ENCODE measurements around the gene FSTL4. TPM values are rescaled to one million over a fixed set of nuclear protein-coding genes. Genes with fewer than 3 reads are reported as not detected.

FSTL4 gene
- total RNA-seq, 1 experiment from 2014 or later: not detected

- DNase-seq: no peak
- Histone ChIP-seq H3K4me2 (ENCODE audit: low read depth, low read length, poor library complexity, severe bottlenecking) (no peak overlapping the region), H3K27ac (ENCODE audit: low read length) (no peak overlapping the region), H3K9me3 (ENCODE audit: low read length) (no peaks in the 10 kb centered on the region), H3K9me2 (replicated peaks; ENCODE audit: insufficient read depth, low read length) (no peaks in the 10 kb centered on the region), H3K36me3 (ENCODE audit: insufficient read depth, low read length) (no peaks in the 10 kb centered on the region), H3K79me2 (ENCODE audit: low read length) (no peaks in the 10 kb centered on the region), H3K27me3 (ENCODE audit: low read length) (no peaks in the 10 kb centered on the region), H3K4me1 (ENCODE audit: low read length) (no peaks in the 10 kb centered on the region), H4K20me1 (ENCODE audit: insufficient read depth, low read depth, low read length) (no peaks in the 10 kb centered on the region), H3K9ac (ENCODE audit: low read length) (no peak overlapping the region), H3K4me3 (ENCODE audit: low read length) (no peak overlapping the region), H2AFZ (ENCODE audit: low read length) (no peak overlapping the region)
Observed at GRCh38 chr5:133232011-133232410, 380.3 kb downstream of the FSTL4 start.

DNA sequence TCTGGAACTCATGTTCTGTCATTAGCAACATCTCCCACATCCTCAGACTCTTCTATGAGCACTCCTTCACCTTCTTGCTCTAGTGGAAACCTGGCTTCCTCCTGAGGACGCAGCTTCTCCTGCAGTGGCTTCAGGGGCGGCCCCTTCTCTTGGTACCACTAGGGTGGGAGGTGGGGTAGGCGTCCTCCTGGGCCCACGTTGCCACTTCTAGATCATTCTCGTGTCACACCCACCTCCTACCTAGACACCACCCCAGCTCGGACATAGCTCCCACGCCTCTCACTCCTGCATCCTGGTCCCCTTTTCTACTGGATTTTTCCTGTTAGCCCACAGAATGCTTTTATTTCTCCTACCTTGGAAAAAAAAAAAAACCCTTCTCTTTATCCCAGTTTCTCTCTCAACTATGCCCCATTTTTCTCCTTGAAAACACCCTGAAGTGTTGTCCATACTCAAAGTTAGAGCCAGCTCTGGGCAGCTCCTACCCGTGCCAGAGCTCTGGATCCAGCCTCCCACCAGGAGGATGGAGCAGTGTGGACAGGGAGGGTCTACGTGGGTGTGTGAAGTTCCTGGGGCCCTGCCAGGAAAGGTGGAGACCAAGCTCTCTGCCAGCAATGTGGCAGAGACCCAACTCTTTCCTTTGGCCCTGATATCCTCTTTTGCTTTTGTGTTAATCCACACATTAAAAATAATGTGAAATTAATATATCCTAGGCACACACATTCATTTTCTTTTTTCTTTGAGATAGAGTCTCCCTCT, 381.3 kb downstream of the FSTL4 start:
- Histone ChIP-seq H3K79me2 (ENCODE audit: low read length) (no peaks in the 10 kb centered on the region), H3K27ac (ENCODE audit: low read length) (no peak overlapping the region), H3K36me3 (ENCODE audit: insufficient read depth, low read length) (no peaks in the 10 kb centered on the region), H3K27me3 (ENCODE audit: low read length) (no peaks in the 10 kb centered on the region), H3K9ac (ENCODE audit: low read length) (no peak overlapping the region), H3K4me1 (ENCODE audit: low read length) (no peaks in the 10 kb centered on the region), H3K9me2 (replicated peaks; ENCODE audit: insufficient read depth, low read length) (no peaks in the 10 kb centered on the region), H3K4me3 (ENCODE audit: low read length) (no peak overlapping the region), H2AFZ (ENCODE audit: low read length) (no peak overlapping the region), H3K4me2 (ENCODE audit: low read depth, low read length, poor library complexity, severe bottlenecking) (no peak overlapping the region), H4K20me1 (ENCODE audit: insufficient read depth, low read depth, low read length) (no peaks in the 10 kb centered on the region), H3K9me3 (ENCODE audit: low read length) (no peaks in the 10 kb centered on the region)
- DNase-seq: no peak

DNA sequence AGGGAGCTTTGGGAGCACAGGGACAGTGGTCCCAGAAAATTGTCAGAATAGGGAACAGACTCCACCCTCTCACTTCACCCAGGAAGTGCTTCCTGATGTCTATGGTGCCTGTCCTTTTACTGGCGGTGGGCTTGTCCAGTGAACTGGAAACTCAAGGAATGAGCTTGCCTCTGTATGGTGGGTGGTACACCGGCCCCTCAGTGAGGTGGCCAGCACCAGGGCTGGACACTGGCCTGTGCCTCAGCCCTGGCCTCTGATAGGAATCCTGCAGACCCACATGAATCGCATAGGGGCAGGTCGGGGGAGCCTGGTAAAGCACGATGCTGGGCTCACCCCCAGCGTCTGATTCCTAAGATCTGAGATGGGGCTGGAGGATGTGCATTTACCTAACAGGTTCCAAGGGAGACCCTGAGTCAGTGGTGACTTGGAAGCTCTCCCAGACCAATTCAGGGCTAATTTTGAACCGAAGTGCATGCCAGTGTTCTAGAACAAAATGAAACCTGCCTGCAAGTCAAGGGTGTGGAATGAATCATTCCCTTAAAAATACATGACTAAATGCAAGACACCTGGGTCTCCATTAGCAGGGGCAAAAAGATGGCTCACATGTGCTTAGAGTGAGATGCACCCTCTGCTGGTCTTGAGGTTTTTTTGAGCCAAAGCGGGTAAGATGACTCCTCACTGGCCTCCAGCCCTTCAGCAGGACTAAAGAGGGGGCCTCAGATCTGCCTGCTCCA, 382.2 kb downstream of the FSTL4 start:
- DNase-seq: no peak
- Histone ChIP-seq H3K9me2 (replicated peaks; ENCODE audit: insufficient read depth, low read length) (no peaks in the 10 kb centered on the region), H4K20me1 (ENCODE audit: insufficient read depth, low read depth, low read length) (no peaks in the 10 kb centered on the region), H3K4me3 (ENCODE audit: low read length) (no peak overlapping the region), H3K4me1 (ENCODE audit: low read length) (no peaks in the 10 kb centered on the region), H3K27me3 (ENCODE audit: low read length) (no peaks in the 10 kb centered on the region), H3K9me3 (ENCODE audit: low read length) (no peaks in the 10 kb centered on the region), H3K79me2 (ENCODE audit: low read length) (no peaks in the 10 kb centered on the region), H3K4me2 (ENCODE audit: low read depth, low read length, poor library complexity, severe bottlenecking) (no peak overlapping the region), H3K27ac (ENCODE audit: low read length) (no peak overlapping the region), H2AFZ (ENCODE audit: low read length) (no peak overlapping the region), H3K9ac (ENCODE audit: low read length) (no peak overlapping the region), H3K36me3 (ENCODE audit: insufficient read depth, low read length) (no peaks in the 10 kb centered on the region)

DNA sequence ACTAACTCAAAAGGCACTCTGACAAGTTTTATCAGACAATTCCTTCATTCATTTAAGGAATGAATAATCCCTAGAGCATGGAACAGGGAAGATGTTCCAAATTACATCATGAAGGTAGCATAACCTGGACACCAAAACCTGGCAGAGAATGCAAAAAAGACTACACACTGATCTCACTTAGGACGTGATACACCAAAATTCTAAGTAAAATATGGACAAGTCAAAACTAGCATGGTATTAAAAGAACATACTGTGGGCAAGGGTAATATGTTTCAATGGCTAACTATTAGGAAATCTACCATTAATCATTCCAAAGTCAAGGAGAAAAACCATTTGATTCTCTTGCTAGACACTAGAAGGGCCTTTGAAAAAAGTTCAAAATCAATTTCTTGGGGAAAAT, 384.0 kb downstream of the FSTL4 start:
- no peak for DNase-seq
- H3K27me3 ChIP-seq (ENCODE audit: low read length): no peaks in the 10 kb centered on the region
- no peak overlapping the region for H2AFZ ChIP-seq (ENCODE audit: low read length)

DNA sequence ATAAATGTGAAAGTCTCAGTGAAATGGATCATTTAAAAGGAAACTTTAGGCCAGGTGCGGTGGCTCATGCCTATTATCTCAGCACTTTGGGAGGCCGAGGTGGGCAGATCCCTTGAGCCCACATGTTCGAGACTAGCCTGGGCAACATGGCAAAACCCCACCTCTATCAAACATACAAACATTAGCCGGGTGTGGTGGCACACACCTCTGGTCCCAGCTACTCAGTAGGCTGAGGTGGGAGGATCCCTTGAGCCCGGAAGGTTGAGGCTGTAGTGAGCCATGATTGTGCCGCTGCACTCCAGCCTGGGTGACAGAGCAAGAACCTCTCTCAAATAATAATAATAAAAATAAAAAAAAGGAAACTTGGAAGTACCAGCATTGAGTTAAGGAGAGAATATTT, 384.4 kb downstream of the FSTL4 start:
- Histone ChIP-seq H3K9me3 (ENCODE audit: low read length) (no peaks in the 10 kb centered on the region), H3K4me2 (ENCODE audit: low read depth, low read length, poor library complexity, severe bottlenecking) (no peak overlapping the region), H3K4me1 (ENCODE audit: low read length) (no peaks in the 10 kb centered on the region), H3K9ac (ENCODE audit: low read length) (no peak overlapping the region), H3K79me2 (ENCODE audit: low read length) (no peaks in the 10 kb centered on the region), H2AFZ (ENCODE audit: low read length) (no peak overlapping the region), H3K27ac (ENCODE audit: low read length) (no peak overlapping the region), H3K27me3 (ENCODE audit: low read length) (no peaks in the 10 kb centered on the region), H3K9me2 (replicated peaks; ENCODE audit: insufficient read depth, low read length) (no peaks in the 10 kb centered on the region), H3K36me3 (ENCODE audit: insufficient read depth, low read length) (no peaks in the 10 kb centered on the region), H3K4me3 (ENCODE audit: low read length) (no peak overlapping the region), H4K20me1 (ENCODE audit: insufficient read depth, low read depth, low read length) (no peaks in the 10 kb centered on the region)
- DNase-seq: no peak

More for the DNA sequence above, 384.0 kb downstream of the FSTL4 start:
- H3K9me3 ChIP-seq (ENCODE audit: low read length): no peaks in the 10 kb centered on the region
- no peak overlapping the region for H3K4me2 ChIP-seq (ENCODE audit: low read depth, low read length, poor library complexity, severe bottlenecking)
- no peaks in the 10 kb centered on the region for H3K36me3 ChIP-seq (ENCODE audit: insufficient read depth, low read length)
- H3K4me1 ChIP-seq (ENCODE audit: low read length): no peaks in the 10 kb centered on the region
- H3K79me2 ChIP-seq (ENCODE audit: low read length): no peaks in the 10 kb centered on the region
- H3K9ac ChIP-seq (ENCODE audit: low read length): no peak overlapping the region
- no peaks in the 10 kb centered on the region for H3K9me2 ChIP-seq (replicated peaks; ENCODE audit: insufficient read depth, low read length)
- no peak overlapping the region for H3K27ac ChIP-seq (ENCODE audit: low read length)
- no peak overlapping the region for H3K4me3 ChIP-seq (ENCODE audit: low read length)
- H4K20me1 ChIP-seq (ENCODE audit: insufficient read depth, low read depth, low read length): no peaks in the 10 kb centered on the region

DNA sequence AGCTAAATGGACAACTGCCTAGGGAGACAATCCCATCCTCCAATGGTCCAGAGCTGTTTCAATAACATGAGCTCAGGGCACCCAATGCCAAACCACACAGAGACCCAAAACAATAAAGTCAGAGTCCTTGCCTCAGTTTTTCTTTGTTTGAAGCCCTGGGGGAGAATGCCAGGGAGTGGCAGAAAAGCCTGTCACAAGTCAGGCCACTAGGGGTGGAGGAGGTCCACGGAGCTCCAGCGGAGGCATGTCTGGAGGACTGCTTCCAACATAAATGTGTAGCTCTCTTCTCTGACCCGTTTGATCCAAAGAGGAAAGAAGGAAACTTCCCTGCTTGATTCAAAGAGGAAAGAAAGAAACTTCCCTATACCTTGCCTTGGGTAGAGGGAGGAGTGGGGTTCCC, 385.3 kb downstream of the FSTL4 start:
- Histone ChIP-seq H3K27me3 (ENCODE audit: low read length) (no peaks in the 10 kb centered on the region), H3K9ac (ENCODE audit: low read length) (no peak overlapping the region), H3K36me3 (ENCODE audit: insufficient read depth, low read length) (no peaks in the 10 kb centered on the region), H4K20me1 (ENCODE audit: insufficient read depth, low read depth, low read length) (no peaks in the 10 kb centered on the region), H2AFZ (ENCODE audit: low read length) (no peak overlapping the region), H3K4me3 (ENCODE audit: low read length) (no peak overlapping the region), H3K27ac (ENCODE audit: low read length) (no peak overlapping the region), H3K4me1 (ENCODE audit: low read length) (no peaks in the 10 kb centered on the region), H3K79me2 (ENCODE audit: low read length) (no peaks in the 10 kb centered on the region), H3K4me2 (ENCODE audit: low read depth, low read length, poor library complexity, severe bottlenecking) (no peak overlapping the region), H3K9me3 (ENCODE audit: low read length) (no peaks in the 10 kb centered on the region), H3K9me2 (replicated peaks; ENCODE audit: insufficient read depth, low read length) (no peaks in the 10 kb centered on the region)
- no peak for DNase-seq

DNA sequence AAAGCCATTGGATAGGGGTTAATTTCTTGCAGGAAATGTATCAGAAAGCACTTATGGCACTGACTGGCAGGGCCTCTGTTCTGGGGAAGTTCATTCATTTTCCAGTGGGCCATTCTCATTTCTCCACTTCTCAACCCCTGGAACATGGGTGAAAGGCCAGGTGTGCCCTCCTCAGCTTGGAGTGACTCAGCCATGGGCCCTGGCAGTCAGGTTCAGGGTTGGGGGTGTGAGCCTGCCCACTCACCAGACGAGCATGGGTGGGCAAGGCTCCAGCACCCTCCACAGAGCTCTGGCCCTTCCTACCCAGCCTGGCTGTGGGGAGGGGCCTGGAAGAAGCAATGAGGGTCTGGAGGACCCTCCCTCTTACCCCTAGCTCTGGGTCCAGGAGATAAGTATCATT, 386.2 kb downstream of the FSTL4 start:
- no peaks in the 10 kb centered on the region for H3K4me1 ChIP-seq (ENCODE audit: low read length)
- H3K36me3 ChIP-seq (ENCODE audit: insufficient read depth, low read length): no peaks in the 10 kb centered on the region
- H4K20me1 ChIP-seq (ENCODE audit: insufficient read depth, low read depth, low read length): no peaks in the 10 kb centered on the region
- H3K27ac ChIP-seq (ENCODE audit: low read length): no peak overlapping the region
- no peaks in the 10 kb centered on the region for H3K9me2 ChIP-seq (replicated peaks; ENCODE audit: insufficient read depth, low read length)
- no peak for DNase-seq
- no peak overlapping the region for H3K9ac ChIP-seq (ENCODE audit: low read length)
- no peaks in the 10 kb centered on the region for H3K27me3 ChIP-seq (ENCODE audit: low read length)
- no peaks in the 10 kb centered on the region for H3K79me2 ChIP-seq (ENCODE audit: low read length)
- H2AFZ ChIP-seq (ENCODE audit: low read length): no peak overlapping the region
- no peak overlapping the region for H3K4me3 ChIP-seq (ENCODE audit: low read length)
- no peaks in the 10 kb centered on the region for H3K9me3 ChIP-seq (ENCODE audit: low read length)
- no peak overlapping the region for H3K4me2 ChIP-seq (ENCODE audit: low read depth, low read length, poor library complexity, severe bottlenecking)

DNA sequence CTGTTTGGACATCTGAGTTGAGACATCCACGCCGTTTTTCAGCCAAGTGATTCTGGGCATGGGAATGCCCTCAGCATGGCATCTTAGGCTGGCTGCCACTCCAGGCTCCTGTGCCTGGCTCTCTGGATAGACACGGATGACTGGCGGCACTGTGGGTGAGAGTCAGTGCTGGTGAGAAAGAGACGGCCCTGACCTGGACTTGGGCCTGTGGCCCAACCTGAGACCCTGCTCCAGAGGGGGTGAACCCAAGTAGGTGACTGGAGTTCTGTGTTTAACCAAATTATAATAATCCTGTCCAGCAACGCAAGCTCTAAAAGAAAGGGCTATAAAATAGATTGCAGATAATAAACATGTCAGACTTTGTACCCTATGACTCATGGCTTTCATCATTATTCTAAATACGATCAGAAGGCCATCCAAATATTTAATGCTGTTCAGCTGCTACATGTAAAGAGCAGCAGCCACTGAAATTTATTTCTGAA, 386.6 kb downstream of the FSTL4 start:
- DNase-seq: no peak
- Histone ChIP-seq H3K4me2 (ENCODE audit: low read depth, low read length, poor library complexity, severe bottlenecking) (no peak overlapping the region), H3K79me2 (ENCODE audit: low read length) (no peaks in the 10 kb centered on the region), H2AFZ (ENCODE audit: low read length) (no peak overlapping the region), H3K9me2 (replicated peaks; ENCODE audit: insufficient read depth, low read length) (no peaks in the 10 kb centered on the region), H4K20me1 (ENCODE audit: insufficient read depth, low read depth, low read length) (no peaks in the 10 kb centered on the region), H3K27ac (ENCODE audit: low read length) (no peak overlapping the region), H3K4me3 (ENCODE audit: low read length) (no peak overlapping the region), H3K4me1 (ENCODE audit: low read length) (no peaks in the 10 kb centered on the region), H3K27me3 (ENCODE audit: low read length) (no peaks in the 10 kb centered on the region), H3K9ac (ENCODE audit: low read length) (no peak overlapping the region), H3K36me3 (ENCODE audit: insufficient read depth, low read length) (no peaks in the 10 kb centered on the region), H3K9me3 (ENCODE audit: low read length) (no peaks in the 10 kb centered on the region)

Data from Karpas-422 (cell line).